Ovary (tissue), 3 donors: ENCODE data around the gene SMG9.

Source experiments
- CTCF ChIP-seq, 3 donors: fragments of 450-650 bp in 2 of 3; fragments of 200-600 bp in 1 of 3; IDR thresholded peaks; one replicate each; pipeline versions ENCODE4 v1.5.1 to v1.8.0; 2016 to 2022; ENCODE audit warnings: antibody characterized with exemption in 3 of 3, mild to moderate bottlenecking in 1 of 3
- EP300 ChIP-seq: sonication (generic); formaldehyde crosslinking; IDR thresholded peaks from one replicate; pipeline ENCODE4 v1.6.1; 2017; ENCODE audit warnings: antibody characterized with exemption
- POLR2A ChIP-seq: fragments of 450-650 bp; IDR thresholded peaks from one replicate; pipeline ENCODE4 v1.6.1; 2017; ENCODE audit warnings: antibody characterized with exemption, mild to moderate bottlenecking, moderate library complexity
- donor health status: DM: no; HTN: no; CAD: no.

- no peak for TF ChIP-seq CTCF (IDR thresholded peaks at IDR 0.05)
- TF ChIP-seq EP300, result no peak
- no peak for TF ChIP-seq POLR2A
Observed at GRCh38 chr19:43781630-43782310, 27.0 kb upstream of the SMG9 start.
